Testis (tissue), 3 donors: ENCODE data around the gene MRPL48. TPM values are rescaled to one million over a fixed set of nuclear protein-coding genes. Genes with fewer than 3 reads are reported as not detected.
A peak's percentile ranks its signal among the peaks of the same experiment; 100 is the strongest.

Experiments
- DNase-seq: peaks from one replicate; pipeline ENCODE4 v3.0.0-alpha.2; 2019
- H3K27ac ChIP-seq, 2 donors: fragments of 200-600 bp; sonication (generic); one replicate each; pipeline ENCODE4 v1.5.1; 2019
- H3K27me3 ChIP-seq: fragments of 200-600 bp; sonication (generic); one replicate; pipeline ENCODE4 v1.5.1; 2019
- H3K36me3 ChIP-seq: fragments of 200-600 bp; sonication (generic); one replicate; pipeline ENCODE4 v1.5.1; 2017; ENCODE audit warnings: low read depth; ENCODE audit errors: missing control alignments
- H3K4me1 ChIP-seq: fragments of 200-600 bp; sonication (generic); one replicate; pipeline ENCODE4 v1.5.1; 2019
- H3K4me3 ChIP-seq, 2 donors: fragments of 200-600 bp; sonication (generic); one replicate each; pipeline ENCODE4 v1.5.1; 2017 to 2019
- H3K9me3 ChIP-seq: fragments of 200-600 bp; sonication (generic); one replicate; pipeline ENCODE4 v1.5.1; 2017
- POLR2A ChIP-seq: fragments of 450-650 bp; IDR thresholded peaks from one replicate; pipeline ENCODE4 v1.6.1; 2017; ENCODE audit warnings: antibody characterized with exemption, mild to moderate bottlenecking, moderate library complexity
- WGBS, 2 donors: methylation state at CpG; one replicate each; pipeline ENCODE4 v1.1.5; 2018; 5-methylcytosine and 5-hydroxymethylcytosine counted together
- intact Hi-C: fragments of 100-400 bp; cut with DNase I; formaldehyde crosslinking; loops from one replicate; pipeline ENCODE4 v1.15.1; 2023; ENCODE audit warnings: low total_unique reads
- polyA plus RNA-seq: library from polyadenylated mRNA; stranded (reverse); fragments of 350-450 nt; fragmentation: Illumina TruSeq; extraction: RNeasy Lipid Tissue Mini Kit (QIAGEN cat#74804); gene quantifications from one replicate; pipeline ENCODE4 v1.2.3, GENCODE V29; 2014; ENCODE audit warnings: low read depth, low replicate concordance; ENCODE audit not compliant: insufficient read depth
- total RNA-seq, 2 donors: library from RNA; depleted of rRNA; stranded (reverse); fragments of >200 nt; gene quantifications; one replicate each; pipeline ENCODE4 v1.2.3, GENCODE V29; 2016
- TF ChIP-seq, protein P1 (sequence below), 3 experiments: fragments of 450-650 bp in 2 of 3; fragments of 200-600 bp in 1 of 3; sonication (generic) in 1 of 3; IDR thresholded peaks; one replicate each; pipeline ENCODE4 v1.5.1; 2016 to 2019; ENCODE audit warnings: antibody characterized with exemption in 3 of 3, mild to moderate bottlenecking in 2 of 3, moderate library complexity in 1 of 3

MRPL48 gene
- total and polyA plus RNA-seq, 3 donors from 2014 or later: 9.1 to 16.9 (median 10.7) TPM

DNA sequence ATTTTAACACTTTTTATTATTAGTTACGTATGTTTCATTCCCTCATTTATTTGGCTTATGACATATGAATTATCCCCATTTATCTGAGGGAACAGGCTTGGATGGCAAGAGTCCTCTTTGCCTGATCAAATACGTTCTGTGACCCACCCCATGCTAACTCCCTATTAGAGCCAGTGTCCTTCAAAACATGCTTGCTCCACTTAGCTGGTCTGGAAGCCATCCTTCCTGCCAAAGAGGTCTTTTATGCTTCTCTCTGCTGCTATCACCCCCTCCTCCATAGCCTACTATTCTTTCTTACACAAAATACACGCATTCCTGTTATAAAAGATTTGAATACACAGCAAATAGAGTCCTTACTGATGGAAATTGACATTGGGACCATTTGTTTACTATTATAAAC lies 82.6 kb downstream of the MRPL48 start:
- Histone ChIP-seq H3K27ac (no peak overlapping the region), H3K36me3 (no peaks in the 10 kb centered on the region), H3K4me3 (no peak overlapping the region), H3K9me3 (no peaks in the 10 kb centered on the region), H3K4me1 (peaks cover 10% of the 10 kb centered on the region), H3K27me3 (no peaks in the 10 kb centered on the region)
- WGBS, 2 donors: 66 to 80% methylated on average over 3 of the region's 3 CpGs
- TF ChIP-seq, protein P1, sequence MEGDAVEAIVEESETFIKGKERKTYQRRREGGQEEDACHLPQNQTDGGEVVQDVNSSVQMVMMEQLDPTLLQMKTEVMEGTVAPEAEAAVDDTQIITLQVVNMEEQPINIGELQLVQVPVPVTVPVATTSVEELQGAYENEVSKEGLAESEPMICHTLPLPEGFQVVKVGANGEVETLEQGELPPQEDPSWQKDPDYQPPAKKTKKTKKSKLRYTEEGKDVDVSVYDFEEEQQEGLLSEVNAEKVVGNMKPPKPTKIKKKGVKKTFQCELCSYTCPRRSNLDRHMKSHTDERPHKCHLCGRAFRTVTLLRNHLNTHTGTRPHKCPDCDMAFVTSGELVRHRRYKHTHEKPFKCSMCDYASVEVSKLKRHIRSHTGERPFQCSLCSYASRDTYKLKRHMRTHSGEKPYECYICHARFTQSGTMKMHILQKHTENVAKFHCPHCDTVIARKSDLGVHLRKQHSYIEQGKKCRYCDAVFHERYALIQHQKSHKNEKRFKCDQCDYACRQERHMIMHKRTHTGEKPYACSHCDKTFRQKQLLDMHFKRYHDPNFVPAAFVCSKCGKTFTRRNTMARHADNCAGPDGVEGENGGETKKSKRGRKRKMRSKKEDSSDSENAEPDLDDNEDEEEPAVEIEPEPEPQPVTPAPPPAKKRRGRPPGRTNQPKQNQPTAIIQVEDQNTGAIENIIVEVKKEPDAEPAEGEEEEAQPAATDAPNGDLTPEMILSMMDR (IDR thresholded peaks at IDR 0.05): no peak
- no peak for TF ChIP-seq POLR2A
- DNase-seq: no peak
- intact Hi-C loops: no loop called here

DNA sequence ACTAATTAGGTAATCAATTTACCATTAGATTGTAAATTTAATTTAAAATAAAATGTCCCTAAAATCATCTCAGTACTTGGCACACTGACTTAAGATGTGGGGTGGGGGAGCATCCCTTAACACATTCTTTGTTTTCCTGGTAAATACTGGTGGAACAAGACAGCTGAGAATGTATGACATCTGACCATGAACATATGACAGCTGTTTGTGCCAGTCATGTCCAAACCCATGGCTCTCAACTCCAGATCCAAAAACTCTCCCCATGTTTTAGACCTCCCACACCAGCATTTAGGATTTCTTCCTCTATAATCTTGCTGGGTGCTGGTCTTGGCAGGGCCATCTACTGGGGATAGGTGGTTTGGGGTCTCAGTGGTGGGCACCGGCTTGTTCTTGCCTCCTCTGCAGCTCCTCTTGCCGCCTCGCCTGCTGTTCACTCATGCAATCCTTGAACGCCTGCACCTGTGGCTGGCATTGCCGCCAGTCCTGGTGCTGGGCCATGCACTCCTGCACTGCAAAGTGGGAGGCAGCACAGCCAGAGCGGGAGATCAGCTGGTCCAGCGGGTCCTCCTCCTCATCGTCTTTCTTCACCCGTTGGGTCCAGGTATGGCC lies 85.2 kb downstream of the MRPL48 start:
- H3K27ac ChIP-seq: no peak overlapping the region
- no peaks in the 10 kb centered on the region for H3K36me3 ChIP-seq
- H3K9me3 ChIP-seq: no peaks in the 10 kb centered on the region
- DNase-seq: no peak
- 89 to 90% methylated on average over 9 of the region's 9 CpGs for WGBS, 2 donors
- H3K27me3 ChIP-seq: no peaks in the 10 kb centered on the region
- intact Hi-C loops: no loop called here
- H3K4me1 ChIP-seq: peaks cover 20% of the 10 kb centered on the region
- no peak for TF ChIP-seq POLR2A
- TF ChIP-seq, protein P1 (IDR thresholded peaks at IDR 0.05): no peak
- H3K4me3 ChIP-seq: no peak overlapping the region

DNA sequence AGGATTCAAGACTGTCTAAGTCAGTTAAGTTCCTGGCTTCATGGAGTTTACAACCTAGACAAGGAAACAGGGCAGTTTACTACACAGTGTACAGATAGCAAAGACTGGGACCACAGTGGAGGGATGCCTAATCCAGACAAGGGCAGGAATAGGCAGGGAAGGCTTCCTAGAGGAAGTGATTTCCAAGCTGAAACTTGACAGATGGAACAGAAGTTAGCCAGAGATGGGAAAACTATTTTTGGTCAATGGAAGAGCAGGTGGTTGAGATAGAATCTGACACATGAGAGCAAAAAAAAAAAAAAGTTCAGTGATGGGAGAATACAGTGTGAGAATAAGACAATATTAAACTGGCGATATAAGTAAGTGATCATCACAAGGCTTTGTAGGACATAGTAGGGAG lies 87.7 kb downstream of the MRPL48 start:
- peaks cover 11% of the 10 kb centered on the region for H3K4me1 ChIP-seq
- no peaks in the 10 kb centered on the region for H3K27me3 ChIP-seq
- WGBS, 2 donors: 68 to 72% methylated on average over 1 of the region's 1 CpG
- no peak overlapping the region for H3K4me3 ChIP-seq
- intact Hi-C loops: no loop called here
- no peak overlapping the region for H3K27ac ChIP-seq
- H3K9me3 ChIP-seq: no peaks in the 10 kb centered on the region
- H3K36me3 ChIP-seq: no peaks in the 10 kb centered on the region
- no peak for TF ChIP-seq POLR2A
- TF ChIP-seq, protein P1 (IDR thresholded peaks at IDR 0.05): no peak
- DNase-seq: no peak

- H3K27me3 ChIP-seq: no peaks in the 10 kb centered on the region
- peak overlapping the region; percentile 74 to 76 for H3K4me3 ChIP-seq
- 23 to 26% methylated on average over 8 of the region's 8 CpGs for WGBS, 2 donors
- no peak for DNase-seq
- no peaks in the 10 kb centered on the region for H3K36me3 ChIP-seq
- intact Hi-C loops: no loop called here
- no peak for TF ChIP-seq POLR2A
- TF ChIP-seq, protein P1 (IDR thresholded peaks at IDR 0.05): no peak
- peaks cover 11% of the 10 kb centered on the region for H3K4me1 ChIP-seq
- no peaks in the 10 kb centered on the region for H3K9me3 ChIP-seq
- peak overlapping the region in 1 of 2 donors; percentile 88 for H3K27ac ChIP-seq
Measured at GRCh38 chr11:73875840-73876239, 88.2 kb downstream of the MRPL48 start.
